ENCODE data around the gene RPAIN. TPM values are rescaled to one million over a fixed set of nuclear protein-coding genes. Genes with fewer than 3 reads are reported as not detected.

The RPAIN gene
- polyA plus RNA-seq, 3 donors: 18.9 to 31.9 (median 20.5) TPM

- Histone ChIP-seq H3K4me3 (replicated peaks in 1 of 3; ENCODE audit: low read depth in 2 of 3, low read length in 3 of 3) (no peak overlapping the region), H2AFZ (ENCODE audit: insufficient read depth, low read depth, low read length, poor library complexity, severe bottlenecking) (no peak overlapping the region), H3K36me3 (replicated peaks in 1 of 2; ENCODE audit: control insufficient read depth in 1 of 2, insufficient read depth in 2 of 2, low read length in 2 of 2) (peaks cover 98 to 100% of the 10 kb centered on the region in 2 donors), H3K27me3 (ENCODE audit: control insufficient read depth in 2 of 2, insufficient read depth in 2 of 2, low read length in 2 of 2) (no peaks in the 10 kb centered on the region), H3K9ac (ENCODE audit: insufficient read depth, low read length, poor library complexity, severe bottlenecking) (no peak overlapping the region), H3K4me2 (replicated peaks; ENCODE audit: extremely low read depth, low read length, poor library complexity, severe bottlenecking) (no peak overlapping the region), H3K9me3 (replicated peaks in 1 of 2; ENCODE audit: control insufficient read depth in 1 of 2, insufficient read depth in 1 of 2, low read length in 2 of 2) (no peaks in the 10 kb centered on the region), H3K27ac (ENCODE audit: low read depth in 1 of 2, low read length in 2 of 2) (no peak overlapping the region), H3K4me1 (ENCODE audit: control insufficient read depth in 1 of 2, insufficient read depth in 2 of 2, low read length in 2 of 2) (no peaks in the 10 kb centered on the region), H3K79me2 (ENCODE audit: insufficient read depth, low read length) (no peaks in the 10 kb centered on the region), H4K20me1 (ENCODE audit: insufficient read depth, low read length) (no peaks in the 10 kb centered on the region)
- no peaks in the 10 kb centered on the region for H3K9me3 Mint-ChIP-seq
- intact Hi-C loops (cut with micrococcal nuclease): no loop called here
- no peak for DNase-seq
- peak overlapping the region in 2 of 7 donors; percentile 4 to 64 for H3K27ac Mint-ChIP-seq
- H3K4me3 Mint-ChIP-seq: no peak overlapping the region
- H3K36me3 Mint-ChIP-seq: peaks cover 86 to 91% of the 10 kb centered on the region in 2 donors
- peaks cover 0 to 1% (median 0%) of the 10 kb centered on the region in 3 donors for H3K27me3 Mint-ChIP-seq (ENCODE audit: low read depth in 3 of 3)
- TF ChIP-seq CTCF (IDR thresholded peaks at IDR 0.05): no peak
- H3K4me1 Mint-ChIP-seq: peaks cover 3% of the 10 kb centered on the region
- WGBS (ENCODE audit: insufficient coverage): 95% methylated on average over 3 of the region's 4 CpGs
Observed at GRCh38 chr17:5381542-5381941, 38.4 kb upstream of the RPAIN start.

GRCh38 chr17:5391678-5392077 is 28.3 kb upstream of the RPAIN start:
- no peak overlapping the region for H3K4me3 ChIP-seq (replicated peaks in 1 of 3; ENCODE audit: low read depth in 2 of 3, low read length in 3 of 3)
- H3K27ac Mint-ChIP-seq: no peak overlapping the region
- peaks cover 71 to 93% of the 10 kb centered on the region in 2 donors for H3K36me3 Mint-ChIP-seq

More at GRCh38 chr17:5391678-5392077, 28.3 kb upstream of the RPAIN start:
- Mint-ChIP-seq H3K4me3 (no peak overlapping the region), H3K9me3 (peaks cover 0 to 2% (median 0%) of the 10 kb centered on the region in 7 donors), H3K4me1 (no peaks in the 10 kb centered on the region), H3K27me3 (ENCODE audit: low read depth in 3 of 3) (no peaks in the 10 kb centered on the region)
- H3K4me1 ChIP-seq (ENCODE audit: control insufficient read depth in 1 of 2, insufficient read depth in 2 of 2, low read length in 2 of 2): no peaks in the 10 kb centered on the region
- H3K9me3 ChIP-seq (replicated peaks in 1 of 2; ENCODE audit: control insufficient read depth in 1 of 2, insufficient read depth in 1 of 2, low read length in 2 of 2): no peaks in the 10 kb centered on the region
- WGBS (ENCODE audit: insufficient coverage): 92% methylated on average over 5 of the region's 5 CpGs
- H3K27ac ChIP-seq (ENCODE audit: low read depth in 1 of 2, low read length in 2 of 2): no peak overlapping the region
- peaks cover 84 to 94% of the 10 kb centered on the region in 2 donors for H3K36me3 ChIP-seq (replicated peaks in 1 of 2; ENCODE audit: control insufficient read depth in 1 of 2, insufficient read depth in 2 of 2, low read length in 2 of 2)
- no peak overlapping the region for H3K4me2 ChIP-seq (replicated peaks; ENCODE audit: extremely low read depth, low read length, poor library complexity, severe bottlenecking)
- H3K27me3 ChIP-seq (ENCODE audit: control insufficient read depth in 2 of 2, insufficient read depth in 2 of 2, low read length in 2 of 2): no peaks in the 10 kb centered on the region
- no peaks in the 10 kb centered on the region for H3K79me2 ChIP-seq (ENCODE audit: insufficient read depth, low read length)
- H3K9ac ChIP-seq (ENCODE audit: insufficient read depth, low read length, poor library complexity, severe bottlenecking): no peak overlapping the region
- intact Hi-C loops (cut with micrococcal nuclease): no loop called here
- TF ChIP-seq CTCF (IDR thresholded peaks at IDR 0.05): no peak
- no peak for DNase-seq
- H2AFZ ChIP-seq (ENCODE audit: insufficient read depth, low read depth, low read length, poor library complexity, severe bottlenecking): no peak overlapping the region
- H4K20me1 ChIP-seq (ENCODE audit: insufficient read depth, low read length): no peaks in the 10 kb centered on the region
